ENCODE results near the gene PRRT1B.

PRRT1B gene

DNA sequence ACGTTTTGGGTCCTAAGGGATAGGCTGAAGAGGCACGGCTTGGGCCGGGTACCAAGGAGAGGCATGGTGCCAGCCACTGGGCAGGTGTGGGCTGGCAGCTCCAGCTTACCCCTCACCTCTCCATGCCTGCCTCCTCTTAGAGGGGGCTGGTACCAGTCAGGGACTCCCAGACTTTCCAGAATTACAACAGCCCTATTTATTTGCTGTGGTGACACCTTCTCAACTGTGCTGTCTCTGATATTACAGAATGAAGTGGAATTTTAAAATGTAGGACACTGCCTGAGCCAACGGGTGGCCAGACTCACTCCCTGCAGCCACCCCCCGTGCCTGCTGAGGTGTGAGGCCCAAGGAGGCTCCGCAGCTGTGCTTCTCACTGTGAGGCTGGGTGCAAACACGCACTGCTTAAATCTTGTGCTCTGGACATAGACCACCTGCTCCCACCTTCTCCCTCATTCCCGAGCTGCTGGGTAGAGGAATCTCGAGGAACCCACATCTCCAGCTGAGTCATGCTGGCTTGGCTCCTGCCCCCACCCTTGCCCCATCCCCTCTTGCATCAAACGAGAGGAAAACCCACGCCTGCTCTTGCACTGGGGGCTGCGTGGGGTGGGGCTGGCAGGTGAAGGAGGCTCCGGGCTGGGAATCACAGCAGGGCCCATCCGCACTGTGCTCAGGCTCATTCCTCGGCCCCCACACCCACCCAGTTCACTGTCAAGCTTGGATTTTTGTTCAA lies 47.9 kb downstream of the PRRT1B start:
- H3K9me3 ChIP-seq (ENCODE audit: low read depth, low read length), result no peaks in the 10 kb centered on the region
- H3K27ac ChIP-seq, result no peak overlapping the region
- no peak for TF ChIP-seq POLR2AphosphoS5 (IDR thresholded peaks at IDR 0.05; ENCODE audit: borderline replicate concordance, low read depth, low read length)
- TF ChIP-seq FOXP2 (optimal IDR thresholded peaks at IDR 0.05; ENCODE audit: control extremely low read depth, extremely low read length, insufficient read depth), result no peak
- no peak for TF ChIP-seq EZH2 (IDR thresholded peaks at IDR 0.05)
- no peak overlapping the region for H3K9ac ChIP-seq (ENCODE audit: insufficient read length)
- DNase-seq (ENCODE audit: low read depth, low spot score), result no peak
- no peak overlapping the region for H3K4me3 ChIP-seq
- H3K36me3 ChIP-seq (ENCODE audit: insufficient read depth, low read length), result no peaks in the 10 kb centered on the region

DNA sequence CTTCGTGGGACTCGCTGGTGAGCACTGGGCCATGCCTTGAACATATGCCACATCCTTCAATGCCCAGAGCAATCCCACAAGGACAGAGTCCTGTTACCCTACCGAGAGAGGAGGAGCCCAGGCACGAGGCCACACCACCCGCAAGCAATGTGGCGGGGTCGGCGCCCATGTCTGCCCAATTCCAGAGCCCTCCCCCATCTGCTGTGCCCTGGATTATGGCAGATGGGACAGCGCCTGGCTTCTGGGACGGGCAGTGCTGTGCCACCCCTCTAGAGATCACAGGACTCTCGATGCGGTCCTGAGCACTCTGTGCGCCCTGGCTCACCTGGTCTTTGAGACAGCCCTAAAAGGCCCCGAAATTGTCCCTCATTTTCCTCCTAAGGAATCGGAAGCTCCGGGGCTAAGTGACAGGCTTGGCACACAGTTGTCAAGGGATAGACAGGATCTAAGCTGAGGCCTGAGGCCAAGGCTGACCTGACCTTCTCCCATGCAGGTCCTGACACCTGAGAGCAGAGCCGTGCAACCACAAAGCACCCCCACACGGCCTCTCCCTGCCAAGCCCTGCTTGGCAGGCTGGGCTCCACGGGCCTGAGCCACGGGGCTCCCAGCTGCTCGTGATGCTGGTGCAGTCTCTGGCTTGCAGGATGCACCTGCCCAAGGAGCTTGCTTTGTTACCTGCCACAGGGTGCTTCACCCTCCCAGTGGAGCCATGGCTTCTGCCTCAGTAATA lies 48.8 kb downstream of the PRRT1B start:
- H3K9ac ChIP-seq (ENCODE audit: insufficient read length), result no peak overlapping the region
- no peaks in the 10 kb centered on the region for H3K36me3 ChIP-seq (ENCODE audit: insufficient read depth, low read length)
- H3K27ac ChIP-seq, result no peak overlapping the region
- DNase-seq (ENCODE audit: low read depth, low spot score), result no peak
- no peak for TF ChIP-seq EZH2 (IDR thresholded peaks at IDR 0.05)
- no peak for TF ChIP-seq POLR2AphosphoS5 (IDR thresholded peaks at IDR 0.05; ENCODE audit: borderline replicate concordance, low read depth, low read length)
- TF ChIP-seq FOXP2 (optimal IDR thresholded peaks at IDR 0.05; ENCODE audit: control extremely low read depth, extremely low read length, insufficient read depth), result no peak
- no peak overlapping the region for H3K4me3 ChIP-seq
- H3K9me3 ChIP-seq (ENCODE audit: low read depth, low read length), result no peaks in the 10 kb centered on the region

DNA sequence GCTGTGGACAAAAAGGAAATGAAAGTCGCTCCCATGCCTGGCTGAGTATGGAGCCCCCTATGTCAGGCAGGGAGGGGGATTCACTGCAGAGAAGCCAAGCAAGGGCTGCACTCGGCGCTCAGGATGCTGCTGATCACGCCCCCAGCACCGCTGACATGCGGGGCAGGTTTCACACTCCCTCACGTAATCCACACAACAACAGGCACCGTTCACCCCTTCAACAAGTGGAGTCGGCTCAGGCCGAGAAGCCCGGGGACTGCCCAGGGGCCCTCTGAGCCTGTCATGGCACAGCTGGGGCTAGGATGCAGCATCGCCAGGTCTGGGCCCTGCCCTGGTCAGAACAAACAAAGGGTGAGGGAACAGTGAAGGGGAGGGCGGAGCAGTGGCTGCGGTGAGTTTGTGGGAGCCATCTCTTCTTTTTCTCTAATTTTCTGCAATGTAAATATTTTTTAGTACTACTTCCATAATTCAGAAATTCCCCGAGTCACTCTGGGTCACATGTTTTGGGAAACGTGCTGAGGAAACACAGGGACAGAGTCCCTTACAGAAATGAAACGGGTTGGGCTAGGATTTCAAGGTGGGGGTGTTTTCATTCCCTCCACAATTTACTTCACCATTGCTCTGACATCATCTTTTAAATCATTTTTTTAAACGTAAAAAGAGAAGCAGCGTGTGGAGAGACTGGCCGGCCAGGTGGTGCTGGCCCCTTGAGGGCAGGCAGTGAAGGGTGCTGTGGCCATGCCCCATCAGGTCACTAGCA lies 49.8 kb downstream of the PRRT1B start:
- Histone ChIP-seq H3K27ac (no peak overlapping the region), H3K36me3 (ENCODE audit: insufficient read depth, low read length) (no peaks in the 10 kb centered on the region), H3K9ac (ENCODE audit: insufficient read length) (no peak overlapping the region), H3K4me3 (no peak overlapping the region), H3K9me3 (ENCODE audit: low read depth, low read length) (no peaks in the 10 kb centered on the region)
- no peak for TF ChIP-seq FOXP2 (optimal IDR thresholded peaks at IDR 0.05; ENCODE audit: control extremely low read depth, extremely low read length, insufficient read depth)
- TF ChIP-seq EZH2 (IDR thresholded peaks at IDR 0.05), result no peak
- no peak for TF ChIP-seq POLR2AphosphoS5 (IDR thresholded peaks at IDR 0.05; ENCODE audit: borderline replicate concordance, low read depth, low read length)
- no peak for DNase-seq (ENCODE audit: low read depth, low spot score)

DNA sequence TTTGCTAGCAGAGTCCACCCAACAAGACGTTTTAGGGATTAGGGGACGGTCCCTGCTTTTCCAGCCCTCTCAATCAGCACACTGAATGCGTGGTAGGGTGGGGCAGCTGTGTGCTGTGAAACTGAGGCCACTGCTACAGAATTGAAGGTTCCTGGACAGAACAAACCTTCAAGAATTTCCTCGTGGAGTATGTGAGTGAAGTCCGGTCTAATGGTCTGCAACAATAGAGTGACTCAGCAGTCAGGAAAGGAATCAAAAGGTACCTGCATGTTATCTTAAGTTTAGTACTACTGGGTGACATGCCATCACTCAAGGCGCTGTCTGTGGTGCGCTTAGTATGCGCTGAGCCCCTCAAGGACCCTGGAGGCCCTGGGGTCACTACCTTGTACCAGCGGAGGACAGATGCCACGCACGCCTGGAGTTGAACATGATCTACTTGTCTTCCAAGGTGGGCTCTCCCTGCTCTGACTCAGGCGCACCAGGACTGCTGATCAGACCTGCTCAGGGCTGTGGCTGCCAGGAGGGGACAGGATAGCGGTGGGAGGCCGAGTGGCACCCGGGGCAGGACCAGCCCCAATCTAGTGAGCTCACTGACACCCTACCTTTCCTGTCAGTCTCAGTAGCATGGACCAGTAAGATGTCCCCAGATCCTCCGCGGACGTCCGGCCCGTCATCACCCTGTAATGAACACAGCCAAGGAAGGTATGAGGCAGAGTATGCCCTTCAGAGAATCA lies 50.5 kb downstream of the PRRT1B start:
- Histone ChIP-seq H3K9me3 (ENCODE audit: low read depth, low read length) (no peaks in the 10 kb centered on the region), H3K9ac (ENCODE audit: insufficient read length) (no peak overlapping the region), H3K4me3 (no peak overlapping the region), H3K36me3 (ENCODE audit: insufficient read depth, low read length) (no peaks in the 10 kb centered on the region), H3K27ac (no peak overlapping the region)
- TF ChIP-seq EZH2 (IDR thresholded peaks at IDR 0.05), result no peak
- TF ChIP-seq FOXP2 (optimal IDR thresholded peaks at IDR 0.05; ENCODE audit: control extremely low read depth, extremely low read length, insufficient read depth), result no peak
- TF ChIP-seq POLR2AphosphoS5 (IDR thresholded peaks at IDR 0.05; ENCODE audit: borderline replicate concordance, low read depth, low read length), result no peak
- no peak for DNase-seq (ENCODE audit: low read depth, low spot score)

DNA sequence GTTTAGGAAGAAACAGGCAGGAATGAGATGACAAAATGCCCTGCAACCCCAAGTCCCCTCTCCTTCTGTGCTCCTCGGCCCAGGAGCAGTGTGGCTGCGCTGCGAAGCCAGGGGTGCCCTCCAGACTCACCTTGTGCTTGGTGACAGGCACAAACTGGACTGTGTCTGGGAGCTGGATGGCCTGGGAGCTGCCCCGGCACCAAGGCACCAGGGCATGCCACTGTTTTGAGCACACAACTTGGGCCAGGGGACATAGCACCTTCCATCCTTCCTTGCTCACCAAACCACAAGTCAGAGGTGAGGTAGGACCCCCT lies 51.1 kb downstream of the PRRT1B start:
- Histone ChIP-seq H3K36me3 (ENCODE audit: insufficient read depth, low read length) (no peaks in the 10 kb centered on the region), H3K9ac (ENCODE audit: insufficient read length) (no peak overlapping the region), H3K27ac (no peak overlapping the region), H3K4me3 (no peak overlapping the region), H3K9me3 (ENCODE audit: low read depth, low read length) (no peaks in the 10 kb centered on the region)
- no peak for DNase-seq (ENCODE audit: low read depth, low spot score)
- no peak for TF ChIP-seq POLR2AphosphoS5 (IDR thresholded peaks at IDR 0.05; ENCODE audit: borderline replicate concordance, low read depth, low read length)
- TF ChIP-seq FOXP2 (optimal IDR thresholded peaks at IDR 0.05; ENCODE audit: control extremely low read depth, extremely low read length, insufficient read depth), result no peak
- no peak for TF ChIP-seq EZH2 (IDR thresholded peaks at IDR 0.05)

DNA sequence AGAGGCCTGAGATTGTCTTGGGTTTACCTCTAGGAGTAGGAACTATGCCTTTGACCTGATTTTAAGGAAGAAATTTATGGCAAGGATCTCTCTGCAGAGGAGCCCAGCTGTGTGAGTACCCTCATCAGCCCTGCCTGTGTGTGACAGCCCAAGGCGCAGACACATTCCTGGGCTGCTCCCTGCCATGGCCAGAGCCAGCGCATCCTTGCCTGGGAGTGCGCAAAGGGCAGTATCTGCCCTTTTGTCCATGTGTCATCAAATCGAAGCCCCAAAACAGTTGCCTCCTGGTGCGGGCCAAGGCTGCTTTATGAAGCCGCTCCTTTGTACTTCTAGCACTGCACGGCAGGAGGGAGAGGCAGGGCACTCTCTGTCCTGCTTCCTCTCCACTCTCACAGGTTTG lies 51.9 kb downstream of the PRRT1B start:
- Histone ChIP-seq H3K36me3 (ENCODE audit: insufficient read depth, low read length) (no peaks in the 10 kb centered on the region), H3K27ac (no peak overlapping the region), H3K4me3 (no peak overlapping the region), H3K9me3 (ENCODE audit: low read depth, low read length) (no peaks in the 10 kb centered on the region), H3K9ac (ENCODE audit: insufficient read length) (no peak overlapping the region)
- TF ChIP-seq POLR2AphosphoS5 (IDR thresholded peaks at IDR 0.05; ENCODE audit: borderline replicate concordance, low read depth, low read length) (no peak), FOXP2 (optimal IDR thresholded peaks at IDR 0.05; ENCODE audit: control extremely low read depth, extremely low read length, insufficient read depth) (no peak), EZH2 (IDR thresholded peaks at IDR 0.05) (no peak)
- DNase-seq (ENCODE audit: low read depth, low spot score), result no peak

DNA sequence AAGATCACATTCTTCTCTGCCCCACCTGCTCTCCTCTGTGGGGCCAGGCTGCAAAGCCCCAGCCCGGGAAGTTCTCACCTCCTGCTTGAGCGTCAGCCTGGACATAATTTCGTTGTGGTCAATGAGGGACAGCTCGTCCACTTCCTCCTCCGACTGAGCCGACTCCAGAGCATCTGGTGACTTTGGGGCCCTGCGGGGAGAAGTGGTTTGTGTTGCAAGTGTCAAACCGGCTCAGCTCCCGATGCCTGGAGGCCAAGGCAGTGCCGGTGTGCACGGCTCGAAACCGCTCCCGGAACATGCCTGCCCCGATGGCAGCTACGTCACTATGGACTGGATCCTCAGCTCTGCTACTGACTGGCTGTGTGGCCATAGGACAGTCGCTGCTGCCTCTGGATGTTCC lies 52.8 kb downstream of the PRRT1B start:
- Histone ChIP-seq H3K9ac (ENCODE audit: insufficient read length) (no peak overlapping the region), H3K36me3 (ENCODE audit: insufficient read depth, low read length) (no peaks in the 10 kb centered on the region)
- no peak for TF ChIP-seq EZH2 (IDR thresholded peaks at IDR 0.05)
- TF ChIP-seq FOXP2 (optimal IDR thresholded peaks at IDR 0.05; ENCODE audit: control extremely low read depth, extremely low read length, insufficient read depth), result no peak
- no peak for TF ChIP-seq POLR2AphosphoS5 (IDR thresholded peaks at IDR 0.05; ENCODE audit: borderline replicate concordance, low read depth, low read length)

More for the DNA sequence above, 52.8 kb downstream of the PRRT1B start:
- Histone ChIP-seq H3K27ac (no peak overlapping the region), H3K9me3 (ENCODE audit: low read depth, low read length) (no peaks in the 10 kb centered on the region), H3K4me3 (no peak overlapping the region)
- no peak for DNase-seq (ENCODE audit: low read depth, low spot score)
